Erythroblast (primary cell): Measurements from ENCODE around the gene CAMKMT.

Experiments
- GATA1 ChIP-seq: IDR thresholded peaks from 2 replicates; pipeline ENCODE4 v1.6.1; 2011; ENCODE audit warnings: low read depth, mild to moderate bottlenecking, control low read depth, low read length, moderate library complexity
- POLR2A ChIP-seq: IDR thresholded peaks from 2 replicates; pipeline ENCODE4 v1.6.1; 2011; ENCODE audit warnings: mild to moderate bottlenecking, low read length

- TF ChIP-seq POLR2A = no peak
- no peak for TF ChIP-seq GATA1
Measured at GRCh38 chr2:44778221-44778654, 416.5 kb downstream of the CAMKMT start.
